Breast epithelium (tissue), 3 donors: Measurements from ENCODE around the gene DTX2.

Experiments used
- POLR2A ChIP-seq: fragments of 450-650 bp; IDR thresholded peaks from one replicate; pipeline ENCODE4 v1.6.1; 2016; ENCODE audit warnings: antibody characterized with exemption, mild to moderate bottlenecking, moderate library complexity
- POLR2AphosphoS5 ChIP-seq, 3 donors: sonication (generic); formaldehyde crosslinking; IDR thresholded peaks; one replicate each; pipeline ENCODE4 v1.6.1; 2017; ENCODE audit warnings: antibody characterized with exemption in 3 of 3
- TF ChIP-seq, protein P1 (sequence below), 3 donors: fragments of 450-650 bp; IDR thresholded peaks; one replicate each; pipeline ENCODE4 v1.5.1; 2016 to 2017; ENCODE audit warnings: antibody characterized with exemption in 3 of 3, mild to moderate bottlenecking in 3 of 3, moderate library complexity in 3 of 3

DNA sequence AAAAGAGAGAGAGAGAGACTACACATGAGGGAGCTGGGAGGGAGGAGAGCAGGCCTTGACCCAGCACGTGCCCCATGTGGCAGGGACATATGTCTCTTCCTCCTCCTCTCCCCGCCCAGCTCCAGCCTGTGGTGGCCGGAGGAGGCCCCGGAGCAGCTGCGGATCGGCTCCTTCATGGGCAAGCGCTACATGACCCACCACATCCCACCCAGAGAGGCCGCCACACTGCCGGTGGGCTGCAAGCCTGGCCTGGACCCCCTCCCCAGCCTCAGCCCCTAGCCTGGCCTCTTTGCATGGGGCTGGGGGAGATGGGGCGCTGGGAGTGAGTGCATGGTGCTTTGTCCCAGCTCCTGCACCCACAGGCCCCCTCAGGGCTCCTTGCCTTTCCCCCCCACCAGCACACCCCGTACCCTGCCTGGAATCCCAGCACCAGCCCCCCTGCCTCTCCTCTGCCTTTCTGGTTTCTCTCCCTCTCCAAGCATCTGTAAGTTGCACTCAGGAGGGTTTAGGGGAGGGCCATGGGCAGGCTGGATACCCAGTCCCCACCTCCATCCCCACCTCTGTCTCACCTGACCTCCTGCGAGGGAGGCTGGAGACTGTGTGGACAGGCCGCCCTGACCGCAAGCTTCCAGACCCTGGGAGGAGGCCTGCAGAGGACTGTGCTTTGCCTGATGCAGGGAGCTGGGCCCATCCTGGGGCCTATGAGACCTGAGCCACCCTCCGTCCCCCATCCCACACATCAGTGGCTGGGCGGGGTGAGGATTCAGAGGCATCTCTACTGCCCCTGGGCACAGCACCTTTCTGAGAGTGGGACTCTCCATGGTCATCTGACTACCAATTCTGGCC lies 53.6 kb downstream of the DTX2 start:
- TF ChIP-seq, protein P1, sequence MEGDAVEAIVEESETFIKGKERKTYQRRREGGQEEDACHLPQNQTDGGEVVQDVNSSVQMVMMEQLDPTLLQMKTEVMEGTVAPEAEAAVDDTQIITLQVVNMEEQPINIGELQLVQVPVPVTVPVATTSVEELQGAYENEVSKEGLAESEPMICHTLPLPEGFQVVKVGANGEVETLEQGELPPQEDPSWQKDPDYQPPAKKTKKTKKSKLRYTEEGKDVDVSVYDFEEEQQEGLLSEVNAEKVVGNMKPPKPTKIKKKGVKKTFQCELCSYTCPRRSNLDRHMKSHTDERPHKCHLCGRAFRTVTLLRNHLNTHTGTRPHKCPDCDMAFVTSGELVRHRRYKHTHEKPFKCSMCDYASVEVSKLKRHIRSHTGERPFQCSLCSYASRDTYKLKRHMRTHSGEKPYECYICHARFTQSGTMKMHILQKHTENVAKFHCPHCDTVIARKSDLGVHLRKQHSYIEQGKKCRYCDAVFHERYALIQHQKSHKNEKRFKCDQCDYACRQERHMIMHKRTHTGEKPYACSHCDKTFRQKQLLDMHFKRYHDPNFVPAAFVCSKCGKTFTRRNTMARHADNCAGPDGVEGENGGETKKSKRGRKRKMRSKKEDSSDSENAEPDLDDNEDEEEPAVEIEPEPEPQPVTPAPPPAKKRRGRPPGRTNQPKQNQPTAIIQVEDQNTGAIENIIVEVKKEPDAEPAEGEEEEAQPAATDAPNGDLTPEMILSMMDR (IDR thresholded peaks at IDR 0.05): no peak
- no peak for TF ChIP-seq POLR2A
- TF ChIP-seq POLR2AphosphoS5 (IDR thresholded peaks at IDR 0.05): no peak
